GM21619 (cell line): ENCODE data around the gene UNC93B1.

Source experiments
- ATAC-seq: cut with Tn5 transposase; IDR thresholded peaks from one replicate; pipeline ENCODE4 v1.9.1; 2021; ENCODE audit not compliant: unreplicated experiment

Gene UNC93B1

DNA sequence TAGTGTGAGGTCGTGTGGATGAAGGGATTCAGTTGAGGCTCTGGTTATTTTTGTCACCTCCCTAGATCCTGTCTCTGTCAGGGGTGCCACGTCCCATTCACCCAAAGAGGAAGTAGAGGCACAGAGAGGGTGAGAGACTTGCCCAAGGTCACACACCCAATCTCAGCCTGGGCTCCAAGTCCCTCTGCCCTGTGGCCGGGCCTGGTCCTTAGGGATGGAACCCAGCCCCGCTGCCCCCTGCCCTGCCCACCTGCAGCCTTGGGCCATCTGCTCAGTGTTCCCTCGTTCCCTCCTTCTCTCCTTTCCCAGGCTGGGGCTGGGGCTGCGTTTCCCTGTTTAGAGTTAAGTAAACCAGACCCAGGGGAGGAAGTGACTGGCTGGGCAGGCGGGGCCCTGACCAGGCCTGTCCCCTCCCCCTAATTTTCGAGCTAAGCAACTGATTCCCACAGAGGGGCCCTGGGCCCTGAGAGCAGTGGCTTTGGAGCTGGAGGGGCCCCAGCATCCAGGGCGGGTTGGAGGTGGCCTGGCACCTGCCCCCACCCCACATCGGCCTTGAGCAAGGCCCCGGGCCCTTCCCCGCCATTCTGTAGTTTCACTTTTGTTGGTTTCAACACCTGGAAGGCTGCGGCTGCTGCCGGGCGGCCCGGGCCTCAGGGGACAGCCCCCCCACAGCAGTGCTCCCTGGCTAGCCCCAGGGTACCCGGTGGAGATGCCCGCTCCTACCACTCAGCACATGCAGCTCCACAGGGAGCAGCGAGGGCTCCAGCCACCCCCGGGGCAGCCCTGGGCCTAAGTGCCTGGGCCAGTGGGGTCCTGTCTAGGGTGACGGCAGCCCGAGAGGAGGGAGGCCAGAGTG lies 36.4 kb upstream of the UNC93B1 start:
- peak; percentile 53 for ATAC-seq

DNA sequence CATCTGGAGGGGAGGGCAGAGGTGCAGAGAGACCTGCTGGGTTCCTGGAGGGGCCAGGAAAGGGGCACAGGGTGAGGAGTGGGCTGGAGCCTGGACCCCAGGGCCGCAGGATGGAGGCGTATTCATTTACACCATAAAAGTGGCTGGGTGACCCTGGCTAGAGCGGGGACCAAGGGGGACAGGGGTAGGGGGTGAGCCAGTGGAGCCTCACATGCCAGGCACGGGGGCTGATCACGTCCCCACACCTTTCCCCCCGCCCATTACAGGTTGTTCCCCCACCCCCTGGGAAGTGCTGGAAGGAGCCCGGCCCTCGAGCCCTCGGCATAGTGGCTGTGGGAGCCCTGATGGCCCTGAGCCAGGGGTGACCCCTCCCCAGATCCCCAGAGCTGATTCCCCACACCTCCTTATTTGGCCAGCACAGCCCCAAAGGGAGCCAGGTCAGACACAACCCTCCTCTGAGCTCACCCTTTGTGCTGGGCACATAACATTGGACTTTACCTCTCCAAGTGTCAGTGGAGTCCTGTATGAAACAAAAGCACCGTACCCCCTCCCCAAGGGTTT lies 35.7 kb upstream of the UNC93B1 start:
- ATAC-seq = no peak

DNA sequence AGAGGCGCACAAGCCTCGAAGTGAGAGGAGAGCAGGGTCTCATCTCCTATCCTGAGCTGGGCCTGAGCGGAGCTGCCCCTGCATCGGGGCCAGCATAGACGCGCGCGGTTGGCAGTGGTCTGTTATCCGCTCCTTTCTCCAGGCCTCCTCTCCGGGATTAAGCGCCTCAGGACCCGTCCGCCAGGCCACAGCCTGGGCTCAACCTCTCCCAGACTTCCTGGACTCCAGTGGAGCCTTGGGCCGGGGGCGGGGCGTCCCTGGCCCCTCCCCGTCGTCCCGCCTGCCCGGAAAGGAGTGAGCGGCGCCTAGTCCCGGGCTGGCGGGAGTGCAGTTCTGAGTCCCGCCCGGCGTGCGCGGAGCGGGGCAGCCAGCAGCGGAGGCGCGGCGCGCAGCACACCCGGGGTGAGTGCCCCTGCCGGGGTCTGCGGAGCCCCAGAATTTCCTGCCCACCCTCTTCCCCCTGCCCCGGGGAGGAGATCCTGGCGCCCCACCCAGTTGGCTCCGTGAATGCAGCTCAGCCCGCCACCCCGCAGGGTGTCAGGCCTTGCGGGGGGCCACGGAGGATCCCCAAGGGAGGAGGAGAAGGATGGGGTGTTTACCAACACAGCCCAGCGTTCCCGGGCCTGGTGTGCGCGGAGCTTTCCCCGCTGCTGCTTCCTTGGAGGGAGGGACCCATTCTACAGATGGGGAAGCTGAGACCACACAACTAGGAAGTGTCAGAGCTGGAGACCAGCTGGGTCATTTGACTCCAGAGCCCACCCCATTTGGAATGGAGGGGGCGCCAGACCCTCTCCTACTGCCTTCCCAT lies 35.0 kb upstream of the UNC93B1 start, which contains the start of gene TCIRG1:
TCIRG1 (plus strand) TSS at position 308 of the 808 bp plus-strand sequence. CDS start 2,247 bp downstream, outside the sequence.
- no peak for ATAC-seq

DNA sequence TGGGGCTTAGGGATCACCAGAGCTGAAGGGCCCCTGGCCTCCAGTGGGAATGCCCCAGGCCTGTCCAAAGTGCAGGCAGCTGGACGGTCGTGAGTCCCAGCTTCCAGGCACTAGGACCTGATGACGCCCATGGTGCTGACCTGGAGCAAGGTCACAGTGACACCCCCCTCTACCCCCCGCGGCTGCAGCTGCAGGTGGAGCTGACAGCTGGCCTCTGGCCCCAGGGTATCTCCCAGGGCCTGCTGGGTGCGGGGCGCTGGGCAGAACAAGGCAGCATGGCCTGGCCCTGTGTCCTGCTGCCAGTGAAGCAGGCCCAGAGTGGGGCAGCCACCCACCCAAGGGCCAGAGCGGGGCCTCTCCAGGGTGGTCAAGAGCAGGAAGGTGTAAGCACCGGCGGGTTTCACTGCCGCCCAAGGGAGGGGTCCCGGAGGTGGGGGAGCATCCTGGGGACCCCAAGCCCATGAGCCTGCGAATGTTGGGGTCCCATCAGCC lies 34.4 kb upstream of the UNC93B1 start:
- ATAC-seq = no peak

DNA sequence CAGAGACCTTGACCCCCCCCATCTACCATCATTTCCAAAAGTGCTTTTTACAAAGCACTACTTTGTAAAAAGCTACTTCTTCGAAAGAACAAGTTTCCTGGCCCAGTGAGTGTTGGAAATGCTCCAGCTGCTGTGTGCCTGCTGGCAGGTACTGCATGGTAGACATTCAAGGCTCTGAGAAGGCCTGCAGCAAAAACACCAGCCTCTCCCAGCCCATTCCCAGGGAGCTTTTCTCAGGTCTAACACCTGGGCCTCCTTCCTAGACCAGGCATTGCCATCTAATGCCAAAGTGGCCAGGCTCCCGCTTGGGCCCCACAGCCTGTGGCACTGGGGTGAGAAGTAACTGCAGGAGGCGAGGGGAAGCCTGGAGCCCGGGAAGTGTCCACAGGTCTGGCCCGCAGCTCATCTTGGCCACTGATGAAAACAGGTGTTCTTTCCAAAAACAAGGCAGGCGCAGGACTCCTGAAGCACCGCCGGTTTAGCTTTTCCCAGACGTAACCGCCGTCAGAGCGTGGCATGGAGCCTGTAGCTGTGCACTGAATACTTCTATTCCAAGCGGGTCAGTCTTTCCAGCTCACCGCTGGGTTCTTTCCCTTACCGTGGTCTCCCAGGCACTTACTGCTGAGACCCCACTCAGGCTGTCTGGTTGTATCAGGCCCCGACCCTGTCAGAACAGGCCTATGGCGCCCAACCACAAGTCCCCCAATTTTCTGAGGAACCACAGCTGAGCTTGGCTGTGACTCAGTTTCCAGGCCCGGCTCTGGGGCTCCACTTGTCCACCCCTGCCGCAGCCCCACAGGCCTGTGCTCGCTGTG lies 33.7 kb upstream of the UNC93B1 start:
- no peak for ATAC-seq

DNA sequence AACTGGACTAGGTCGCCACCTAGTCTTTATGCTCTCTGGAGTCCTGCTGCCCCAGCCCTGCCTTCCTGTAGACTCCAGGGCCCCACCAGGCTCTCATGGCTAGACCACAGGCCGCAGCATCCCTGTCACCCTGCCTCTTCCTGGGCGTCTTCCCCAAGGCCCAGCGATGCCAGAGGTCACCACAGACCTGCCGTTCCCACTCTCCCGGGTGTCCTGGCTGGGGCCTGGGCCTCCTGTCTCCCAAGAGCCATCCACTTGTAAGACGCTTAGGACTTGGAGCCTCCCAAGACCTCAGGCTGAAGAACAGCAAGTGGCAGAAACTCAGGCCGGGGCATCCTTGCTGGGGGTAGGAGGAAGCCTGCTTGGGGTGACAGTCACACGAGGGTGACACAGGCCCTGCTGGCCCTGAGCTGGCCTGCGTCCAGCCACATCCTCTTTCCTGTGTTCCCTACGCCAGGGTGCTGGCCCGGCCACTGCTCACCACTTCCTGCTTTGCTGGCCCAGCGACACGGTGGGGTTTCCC lies 32.9 kb upstream of the UNC93B1 start:
- no peak for ATAC-seq

DNA sequence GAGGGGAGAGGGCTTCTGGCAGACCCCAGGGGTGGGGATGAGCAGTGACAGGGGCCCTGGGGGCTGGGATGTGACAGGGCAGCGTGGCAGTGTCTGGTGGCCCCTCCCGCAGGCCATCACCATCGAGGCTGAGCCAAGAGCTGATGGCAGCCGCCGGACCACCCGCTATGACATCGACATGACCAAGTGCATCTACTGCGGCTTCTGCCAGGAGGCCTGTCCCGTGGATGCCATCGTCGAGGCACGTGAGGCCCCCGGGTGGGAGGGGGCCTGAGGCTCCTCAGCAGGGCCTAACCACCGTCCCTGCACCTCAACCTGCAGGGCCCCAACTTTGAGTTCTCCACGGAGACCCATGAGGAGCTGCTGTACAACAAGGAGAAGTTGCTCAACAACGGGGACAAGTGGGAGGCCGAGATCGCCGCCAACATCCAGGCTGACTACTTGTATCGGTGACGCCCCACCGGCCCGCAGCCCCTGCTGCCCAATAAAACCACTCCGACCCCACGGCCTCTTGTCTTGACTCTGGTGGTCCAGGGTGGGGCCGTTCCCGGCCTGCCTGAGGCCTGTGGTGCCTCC lies 32.3 kb upstream of the UNC93B1 start:
- no peak for ATAC-seq

DNA sequence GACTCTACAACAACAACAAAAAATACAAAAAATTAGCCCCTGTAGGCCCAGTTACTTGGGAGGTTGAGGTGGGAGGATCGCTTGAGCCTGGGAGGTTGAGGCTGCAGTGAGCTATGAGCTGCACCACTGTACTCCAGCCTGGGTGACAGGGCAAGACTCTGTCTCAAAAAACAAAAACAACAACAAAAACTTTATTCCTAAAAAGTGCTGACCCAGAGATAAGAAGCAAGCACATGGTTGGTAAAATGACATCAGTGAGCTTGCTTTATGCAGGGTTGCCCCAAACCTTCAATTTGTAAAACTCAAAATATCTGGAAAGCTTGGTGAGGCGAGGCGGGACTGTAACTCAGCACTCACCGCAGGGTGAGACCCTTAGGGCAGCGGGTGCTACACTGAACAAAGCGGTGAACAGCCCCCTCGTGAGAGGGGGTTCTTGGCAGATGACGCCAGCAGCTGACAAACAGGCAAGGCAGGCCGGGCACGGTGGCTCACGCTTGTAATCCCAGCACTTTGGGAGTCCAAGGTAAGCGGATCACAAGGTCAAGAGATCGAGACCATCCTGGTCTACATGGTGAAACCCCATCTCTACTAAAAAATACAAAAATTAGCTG lies 31.5 kb upstream of the UNC93B1 start:
- ATAC-seq = no peak

DNA sequence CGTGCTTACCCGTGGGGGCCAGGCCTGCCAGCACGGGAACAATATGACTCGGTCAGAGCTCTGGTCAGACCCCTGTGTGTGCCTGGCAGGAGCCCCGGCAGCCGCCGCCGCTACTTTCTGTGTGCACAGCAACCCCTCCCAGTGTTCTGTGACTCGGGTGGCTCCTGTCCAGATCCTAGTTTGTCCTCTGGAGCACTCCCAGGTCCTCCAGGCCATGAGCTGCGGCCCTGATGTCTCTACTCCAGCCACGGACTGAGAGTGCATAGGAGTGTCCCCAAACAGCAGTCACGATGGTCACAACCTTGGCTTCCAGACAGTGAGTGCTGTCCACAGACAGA lies 29.8 kb upstream of the UNC93B1 start:
- no peak for ATAC-seq

DNA sequence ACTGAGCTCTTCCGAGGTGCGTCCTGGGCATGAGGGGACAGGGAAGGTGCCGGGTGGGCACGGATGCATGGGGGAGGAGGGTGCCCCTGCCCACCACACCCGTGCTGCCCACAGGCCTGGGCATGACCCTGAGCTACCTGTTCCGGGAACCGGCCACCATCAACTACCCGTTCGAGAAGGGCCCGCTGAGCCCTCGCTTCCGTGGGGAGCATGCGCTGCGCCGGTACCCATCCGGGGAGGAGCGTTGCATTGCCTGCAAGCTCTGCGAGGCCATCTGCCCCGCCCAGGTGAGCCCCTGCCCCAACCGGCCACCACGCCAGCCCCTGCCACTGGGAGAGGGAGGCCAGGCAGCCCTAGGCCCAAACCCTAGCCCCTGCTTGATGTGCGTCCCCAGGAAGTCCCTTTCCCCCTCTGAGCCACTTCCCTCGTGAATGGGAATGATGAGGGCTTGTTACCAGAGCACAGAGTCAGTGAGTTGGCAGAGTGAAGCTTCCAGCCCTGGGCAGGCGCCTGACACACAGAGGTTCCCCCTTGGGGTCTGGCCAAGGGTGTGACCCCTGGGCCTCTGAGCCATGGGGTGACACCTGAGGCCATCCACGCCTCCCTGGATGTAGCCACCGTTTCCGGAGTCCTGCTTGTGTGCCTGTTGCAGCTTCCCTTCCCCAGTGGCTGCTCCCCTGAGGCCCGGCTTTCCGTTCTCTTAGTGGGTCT lies 29.3 kb upstream of the UNC93B1 start:
- no peak for ATAC-seq

DNA sequence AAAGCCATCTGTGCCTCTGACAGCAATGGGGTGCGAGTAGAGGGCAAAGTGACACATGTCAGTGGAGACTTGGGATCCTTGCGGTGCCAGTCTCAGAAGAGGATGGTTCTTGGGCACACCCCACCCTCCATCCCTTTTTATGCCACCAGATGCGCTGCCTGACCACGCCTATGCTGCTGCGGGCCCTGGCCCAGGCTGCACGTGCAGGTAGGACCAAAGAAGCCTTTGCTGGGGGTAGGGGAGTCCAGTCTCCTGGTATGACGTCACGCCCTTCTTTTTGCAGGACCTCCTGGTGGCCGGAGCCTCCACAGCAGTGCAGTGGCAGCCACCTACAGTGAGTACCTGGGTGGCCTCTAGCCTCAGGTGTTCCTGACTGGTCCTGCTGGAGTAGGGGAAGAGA lies 28.1 kb upstream of the UNC93B1 start:
- no peak for ATAC-seq

DNA sequence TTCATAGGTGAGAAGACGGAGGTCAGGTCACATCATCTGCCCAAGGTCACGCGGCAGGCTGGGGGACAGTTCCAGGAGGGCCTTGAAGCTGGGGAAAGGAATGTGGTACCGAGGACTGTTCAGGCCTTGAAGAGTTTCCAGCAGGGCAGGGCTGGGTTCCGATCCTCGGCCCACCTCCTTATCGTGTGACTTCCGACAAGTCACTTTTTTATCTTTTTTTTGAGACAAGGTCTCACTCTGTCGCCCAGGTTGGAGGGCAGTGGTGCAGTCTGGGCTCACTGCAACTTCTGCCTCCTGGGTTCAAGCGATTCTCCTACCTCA lies 27.2 kb upstream of the UNC93B1 start:
- ATAC-seq = no peak

DNA sequence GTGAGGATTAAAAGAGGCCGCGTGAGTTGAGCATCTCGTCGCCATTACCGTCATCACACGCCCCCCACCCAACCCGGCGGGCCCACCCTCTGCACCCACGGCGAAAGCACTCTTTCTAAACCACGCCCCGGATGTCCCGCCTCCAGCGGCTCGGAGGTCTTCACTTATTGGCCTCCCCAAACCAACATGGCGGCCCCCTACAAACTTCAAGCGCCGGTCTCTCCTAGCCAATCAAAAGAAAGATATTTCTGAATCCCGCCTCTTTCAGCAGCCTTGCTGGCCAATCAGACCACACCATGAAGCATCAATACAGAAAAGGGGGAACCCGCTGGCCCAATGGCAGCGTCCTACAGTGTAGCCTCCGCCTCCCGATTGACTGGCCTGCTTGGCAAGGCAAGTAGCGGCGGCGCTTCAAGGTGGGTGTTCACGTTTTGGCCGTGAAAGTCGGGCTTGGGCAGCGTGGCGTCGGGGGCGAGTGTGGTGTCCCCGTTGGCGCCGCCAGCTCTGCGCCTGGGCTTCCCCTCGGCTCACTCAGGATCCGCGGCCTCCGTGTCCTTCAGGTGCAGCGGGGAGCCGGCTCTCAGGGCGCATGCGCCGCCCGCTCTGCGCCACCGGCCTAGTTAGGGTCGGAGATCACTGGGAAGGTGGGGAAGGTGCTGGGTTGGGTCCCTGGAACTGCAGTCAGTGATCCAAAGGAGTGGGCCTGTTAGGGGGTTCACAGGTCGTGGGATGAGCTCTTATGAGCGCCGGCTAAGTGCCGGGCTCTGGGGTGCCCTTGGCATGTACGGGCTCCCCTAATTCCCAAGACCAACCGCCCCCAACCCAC lies 26.6 kb upstream of the UNC93B1 start, which contains the start of gene NDUFS8:
NDUFS8 (plus strand) TSS at position 364 of the 826 bp plus-strand sequence. CDS start 1,471 bp downstream, outside the sequence.
- peak; percentile 88 for ATAC-seq

DNA sequence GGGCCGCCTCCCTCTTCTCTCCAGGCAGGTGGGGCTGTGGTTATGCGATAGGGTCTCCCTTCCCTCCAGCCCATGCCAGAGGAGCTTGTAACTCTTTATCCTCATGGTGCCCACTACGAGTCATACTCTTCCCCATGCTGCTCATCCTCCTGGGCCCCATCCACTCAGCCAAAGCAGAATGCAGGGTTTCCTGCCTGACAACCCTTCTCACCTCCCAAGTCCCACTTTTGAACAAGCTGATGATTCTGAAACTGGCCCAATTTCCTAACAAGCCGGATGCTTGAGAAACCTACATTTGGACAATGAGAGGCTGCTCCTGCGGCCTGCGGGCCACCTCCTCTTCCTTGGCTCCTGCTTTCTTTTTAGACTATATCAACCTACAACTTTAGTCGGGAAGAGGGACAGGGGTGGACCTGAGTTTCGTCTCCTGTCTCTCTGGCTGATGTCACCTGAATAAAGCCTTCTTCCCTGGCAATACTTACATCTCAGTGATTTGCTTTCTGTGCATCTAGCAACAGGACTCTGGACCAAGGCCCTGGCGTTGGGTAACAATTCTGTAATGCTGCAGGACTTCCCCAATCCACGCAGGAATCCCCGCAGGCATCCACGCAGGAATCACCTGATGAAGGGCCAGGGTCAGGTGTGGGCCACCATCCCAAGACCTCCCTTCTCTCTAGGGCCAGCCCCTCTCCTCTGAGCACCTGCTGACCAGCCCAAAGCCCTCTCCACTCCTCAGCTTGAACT lies 25.1 kb upstream of the UNC93B1 start:
- no peak for ATAC-seq

DNA sequence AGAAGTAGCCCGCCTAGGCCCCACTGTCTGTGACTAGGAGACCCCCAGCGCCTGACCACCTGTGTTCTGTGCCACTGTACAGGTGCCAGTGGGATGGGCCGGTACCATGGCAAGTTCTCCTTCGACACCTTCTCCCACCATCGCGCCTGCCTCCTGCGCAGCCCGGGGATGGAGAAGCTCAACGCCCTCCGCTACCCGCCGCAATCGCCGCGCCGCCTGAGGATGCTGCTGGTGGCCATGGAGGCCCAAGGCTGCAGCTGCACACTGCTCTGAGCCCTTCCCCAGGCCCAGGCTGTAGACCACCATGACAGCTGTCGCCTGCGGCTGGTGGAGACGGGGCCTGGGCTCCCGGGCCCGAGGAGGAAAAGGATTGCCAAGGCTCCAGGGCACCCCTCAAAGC lies 23.8 kb upstream of the UNC93B1 start:
- ATAC-seq = no peak

DNA sequence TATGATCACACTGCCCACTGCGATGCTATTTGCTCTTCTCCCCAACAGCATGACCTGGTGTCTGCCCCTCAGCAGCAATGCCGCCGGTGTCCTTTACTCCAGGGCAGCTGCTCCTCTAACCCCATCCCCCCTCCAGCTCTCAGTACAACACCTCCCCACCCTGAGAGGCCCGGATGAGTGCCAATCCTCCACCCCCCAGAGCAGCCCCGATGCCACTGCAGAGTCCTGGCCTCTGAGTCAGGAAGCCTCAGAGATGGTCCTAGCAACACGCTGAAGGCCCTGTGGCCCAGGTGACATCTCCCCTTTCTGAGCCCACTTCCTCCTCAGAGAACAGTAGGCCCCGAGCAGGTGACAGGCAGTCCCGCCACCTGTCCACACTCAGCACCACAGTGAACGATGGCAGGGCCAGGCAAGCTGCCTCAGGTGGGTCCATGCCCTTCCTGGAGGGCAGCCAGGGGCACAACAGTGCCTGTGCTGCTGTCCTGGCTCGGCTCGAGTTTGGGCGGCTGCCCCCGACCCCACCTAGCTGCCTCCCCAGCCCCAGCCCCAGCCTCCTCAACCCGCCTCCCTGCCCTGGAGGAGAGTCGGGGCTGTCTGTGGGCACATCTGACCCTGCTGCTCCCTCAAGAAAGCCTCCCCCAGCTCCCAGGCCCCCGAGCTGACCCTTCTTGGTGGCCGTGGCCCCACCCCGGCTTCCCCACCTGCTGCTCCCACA lies 22.7 kb upstream of the UNC93B1 start:
- ATAC-seq = no peak

DNA sequence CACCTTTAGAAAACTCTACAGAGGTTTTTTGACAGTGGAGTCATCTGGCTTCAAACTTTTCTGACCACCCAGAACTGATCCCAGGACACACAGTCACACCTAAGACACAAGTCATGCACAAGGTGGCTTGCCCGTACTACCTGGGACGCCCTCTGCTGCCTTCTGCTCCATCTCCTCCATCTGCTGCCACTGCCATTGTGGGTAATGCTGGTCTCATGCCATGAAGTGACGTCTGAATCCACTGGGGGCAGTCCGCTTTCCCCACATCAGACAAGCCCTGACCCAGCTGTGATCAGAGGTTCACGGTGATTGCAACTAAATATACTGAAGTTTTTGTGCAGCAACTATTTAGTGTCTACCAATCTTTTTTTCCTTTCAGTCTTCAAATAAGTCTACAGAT lies 21.1 kb upstream of the UNC93B1 start:
- ATAC-seq = no peak
